Liver (tissue), 9 donors: ENCODE data around the gene PDCD5. TPM values are rescaled to one million over a fixed set of nuclear protein-coding genes. Genes with fewer than 3 reads are reported as not detected.

ENCODE experiments used
- DNase-seq: peaks from one replicate; pipeline ENCODE4 v3.0.0-alpha.2; 2017; ENCODE audit warnings: low spot score
- H3K27ac ChIP-seq, 2 donors: one replicate each; pipeline ENCODE4 v1.7.0; 2013; ENCODE audit warnings: inconsistent platforms in 2 of 2, low read length in 2 of 2, control low read depth in 1 of 2, low read depth in 1 of 2, mild to moderate bottlenecking in 1 of 2
- H3K27me3 ChIP-seq, 4 donors: one replicate each; pipeline versions ENCODE4 v1.6.1 to v1.7.0; 2013; ENCODE audit warnings: low read length in 3 of 4, inconsistent platforms in 1 of 4, mild to moderate bottlenecking in 1 of 4, moderate library complexity in 1 of 4; ENCODE audit not compliant: control insufficient read depth in 4 of 4, insufficient read depth in 4 of 4
- H3K36me3 ChIP-seq, 4 donors: one replicate each; pipeline versions ENCODE4 v1.6.1 to v1.7.0; 2013; ENCODE audit warnings: low read length in 3 of 4, mild to moderate bottlenecking in 3 of 4, low read depth in 1 of 4, moderate library complexity in 1 of 4; ENCODE audit not compliant: control insufficient read depth in 4 of 4, insufficient read depth in 3 of 4
- H3K4me1 ChIP-seq, 4 donors: one replicate each; pipeline versions ENCODE4 v1.6.1 to v1.7.0; 2013; ENCODE audit warnings: low read length in 3 of 4, mild to moderate bottlenecking in 3 of 4, moderate library complexity in 1 of 4; ENCODE audit not compliant: control insufficient read depth in 4 of 4, insufficient read depth in 4 of 4
- H3K4me3 ChIP-seq, 3 donors: one replicate each; pipeline versions ENCODE4 v1.6.1 to v1.7.0; 2013; ENCODE audit warnings: low read length in 3 of 3, control low read depth in 1 of 3, low read depth in 1 of 3, mild to moderate bottlenecking in 1 of 3
- H3K9ac ChIP-seq, 2 donors: one replicate each; pipeline ENCODE4 v1.7.0; 2013; ENCODE audit warnings: low read length in 2 of 2, mild to moderate bottlenecking in 2 of 2, moderate library complexity in 2 of 2, control low read depth in 1 of 2, low read depth in 1 of 2
- H3K9me3 ChIP-seq, 4 donors: one replicate each; pipeline versions ENCODE4 v1.6.1 to v1.7.0; 2013; ENCODE audit warnings: low read length in 3 of 4; ENCODE audit not compliant: control insufficient read depth in 4 of 4
- EGR1 ChIP-seq, 2 donors: IDR thresholded peaks; 2 replicates each; pipeline ENCODE4 v1.6.1; 2016 to 2018; ENCODE audit warnings: antibody characterized with exemption in 2 of 2, low read depth in 2 of 2
- FOXA1 ChIP-seq: IDR thresholded peaks from 2 replicates; pipeline ENCODE4 v1.6.1; 2016; ENCODE audit warnings: antibody characterized with exemption
- FOXA2 ChIP-seq: IDR thresholded peaks from 2 replicates; pipeline ENCODE4 v1.6.1; 2016; ENCODE audit warnings: antibody characterized with exemption
- GABPA ChIP-seq, 2 donors: IDR thresholded peaks in 1 of 2; conservative IDR thresholded peaks in 1 of 2; 2 replicates each; pipeline ENCODE4 v1.6.1; 2016; ENCODE audit warnings: antibody characterized with exemption in 2 of 2, mild to moderate bottlenecking in 1 of 2, moderate library complexity in 1 of 2
- HNF4A ChIP-seq, 2 donors: conservative IDR thresholded peaks; 2 replicates each; pipeline ENCODE4 v1.6.1; 2016; ENCODE audit warnings: antibody characterized with exemption in 2 of 2, mild to moderate bottlenecking in 2 of 2
- HNF4G ChIP-seq: IDR thresholded peaks from 2 replicates; pipeline ENCODE4 v1.6.1; 2016; ENCODE audit warnings: antibody characterized with exemption
- JUND ChIP-seq, 2 donors: IDR thresholded peaks; 2 replicates each; pipeline ENCODE4 v1.6.1; 2016; ENCODE audit warnings: antibody characterized with exemption in 2 of 2
- NR2F2 ChIP-seq: IDR thresholded peaks from 2 replicates; pipeline ENCODE4 v1.6.1; 2016; ENCODE audit warnings: antibody characterized with exemption
- RAD21 ChIP-seq, 2 donors: IDR thresholded peaks; 2 replicates each; pipeline ENCODE4 v1.6.1; 2016; ENCODE audit warnings: antibody characterized with exemption in 2 of 2, mild to moderate bottlenecking in 2 of 2
- RXRA ChIP-seq, 2 donors: IDR thresholded peaks; 2 replicates each; pipeline ENCODE4 v1.6.1; 2017 to 2018; ENCODE audit warnings: antibody characterized with exemption in 2 of 2, mild to moderate bottlenecking in 1 of 2
- SP1 ChIP-seq: IDR thresholded peaks from 2 replicates; pipeline ENCODE4 v1.6.1; 2018; ENCODE audit warnings: antibody characterized with exemption, mild to moderate bottlenecking
- TAF1 ChIP-seq: conservative IDR thresholded peaks from 2 replicates; pipeline ENCODE4 v1.6.1; 2016; ENCODE audit warnings: antibody characterized with exemption, mild to moderate bottlenecking
- YY1 ChIP-seq: IDR thresholded peaks from 2 replicates; pipeline ENCODE4 v1.6.1; 2016; ENCODE audit warnings: antibody characterized with exemption, mild to moderate bottlenecking
- WGBS: extraction: QIAGEN DNeasy Blood & Tissue Kit; methylation state at CpG from one replicate; pipeline ENCODE4 v1.1.7; 2013; 5-methylcytosine and 5-hydroxymethylcytosine counted together
- polyA plus RNA-seq, 2 donors: library from polyadenylated mRNA; stranded (reverse) in 1 of 2; unstranded in 1 of 2; fragments of 200-250 nt in 1 of 2; fragments of >200 nt in 1 of 2; fragmentation: Nextera tagmentation in 1 of 2; extraction: Ambion mirVana in 1 of 2; gene quantifications; one replicate each; pipeline versions ENCODE4 v1.2.1 to v1.2.3, GENCODE V29; 2013 to 2015
- total RNA-seq, 2 donors: library from RNA; depleted of rRNA; stranded (reverse); fragments of >200 nt; gene quantifications; one replicate each; pipeline ENCODE4 v1.2.3, GENCODE V29; 2014
- TF ChIP-seq, protein P1 (sequence below): IDR thresholded peaks from 2 replicates; pipeline ENCODE4 v1.6.1; 2016; ENCODE audit warnings: antibody characterized with exemption
- TF ChIP-seq, protein P2 (sequence below): fragments of 150-350 bp; IDR thresholded peaks from 2 replicates; pipeline ENCODE4 v1.5.1; 2017; ENCODE audit warnings: improper control_type of control experiment, low read depth, low read length; ENCODE audit not compliant: missing input control
- TF ChIP-seq, protein P3 (sequence below): IDR thresholded peaks from 2 replicates; pipeline ENCODE4 v1.6.1; 2016; ENCODE audit warnings: antibody characterized with exemption
- TF ChIP-seq, protein P4 (sequence below): IDR thresholded peaks from 2 replicates; pipeline ENCODE4 v1.6.1; 2016; ENCODE audit warnings: antibody characterized with exemption, mild to moderate bottlenecking
- TF ChIP-seq, protein P5 (sequence below): IDR thresholded peaks from 2 replicates; pipeline ENCODE4 v1.6.1; 2016; ENCODE audit warnings: antibody characterized with exemption
- donor health status: healthy.
- donor health status: healthy.
- donor health status: healthy.
- donor health status: healthy.
- donor health status: healthy.

The PDCD5 gene
- total and polyA plus RNA-seq, 4 donors, result 25.4 to 90.8 (median 36.2) TPM

DNA sequence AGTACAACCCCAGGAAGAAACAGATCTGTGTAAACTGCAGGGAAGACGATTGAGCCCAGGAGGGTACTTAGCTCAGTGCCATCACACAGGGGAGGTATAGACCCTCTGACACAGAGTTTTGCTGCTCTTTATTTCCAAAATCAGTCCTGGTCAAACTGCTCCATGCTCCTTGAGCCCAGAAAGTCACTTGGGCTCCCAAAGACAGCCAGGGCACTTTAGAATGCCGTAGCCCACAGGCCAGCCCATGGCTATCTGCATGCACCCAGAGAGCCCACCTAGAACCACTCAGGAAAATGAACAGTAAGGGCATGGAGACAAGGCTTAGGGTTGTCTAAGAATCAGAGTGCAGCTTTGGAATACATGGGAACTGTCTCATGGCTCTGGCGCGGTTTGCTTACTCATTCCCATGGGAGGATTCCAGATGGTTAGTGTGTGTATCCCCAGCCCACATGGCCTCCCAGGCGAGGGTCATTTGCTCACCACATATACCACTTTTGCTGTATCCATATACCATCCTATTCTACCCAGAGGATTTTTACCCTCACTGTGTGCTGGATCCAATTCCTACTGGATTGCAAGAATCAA, 14.7 kb upstream of the PDCD5 start:
- Histone ChIP-seq H3K4me3 (no peak overlapping the region), H3K9ac (no peak overlapping the region), H3K9me3 (no peaks in the 10 kb centered on the region), H3K4me1 (no peaks in the 10 kb centered on the region), H3K27ac (no peak overlapping the region), H3K27me3 (peaks cover 0 to 5% (median 0%) of the 10 kb centered on the region in 4 donors), H3K36me3 (no peaks in the 10 kb centered on the region)
- no peak for DNase-seq
- WGBS, result 89% methylated on average over 5 of the region's 5 CpGs
- TF ChIP-seq GABPA (IDR thresholded peaks at IDR 0.05 in 1 of 2, conservative IDR thresholded peaks at IDR 0.05 in 1 of 2), result no peak
- TF ChIP-seq, protein P1, sequence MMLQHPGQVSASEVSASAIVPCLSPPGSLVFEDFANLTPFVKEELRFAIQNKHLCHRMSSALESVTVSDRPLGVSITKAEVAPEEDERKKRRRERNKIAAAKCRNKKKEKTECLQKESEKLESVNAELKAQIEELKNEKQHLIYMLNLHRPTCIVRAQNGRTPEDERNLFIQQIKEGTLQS, result no peak
- TF ChIP-seq FOXA1, result no peak
- TF ChIP-seq HNF4G, result no peak
- TF ChIP-seq RXRA (IDR thresholded peaks at IDR 0.05), result no peak
- TF ChIP-seq YY1, result no peak
- TF ChIP-seq FOXA2, result no peak
- TF ChIP-seq JUND (IDR thresholded peaks at IDR 0.05), result no peak
- TF ChIP-seq, protein P2, sequence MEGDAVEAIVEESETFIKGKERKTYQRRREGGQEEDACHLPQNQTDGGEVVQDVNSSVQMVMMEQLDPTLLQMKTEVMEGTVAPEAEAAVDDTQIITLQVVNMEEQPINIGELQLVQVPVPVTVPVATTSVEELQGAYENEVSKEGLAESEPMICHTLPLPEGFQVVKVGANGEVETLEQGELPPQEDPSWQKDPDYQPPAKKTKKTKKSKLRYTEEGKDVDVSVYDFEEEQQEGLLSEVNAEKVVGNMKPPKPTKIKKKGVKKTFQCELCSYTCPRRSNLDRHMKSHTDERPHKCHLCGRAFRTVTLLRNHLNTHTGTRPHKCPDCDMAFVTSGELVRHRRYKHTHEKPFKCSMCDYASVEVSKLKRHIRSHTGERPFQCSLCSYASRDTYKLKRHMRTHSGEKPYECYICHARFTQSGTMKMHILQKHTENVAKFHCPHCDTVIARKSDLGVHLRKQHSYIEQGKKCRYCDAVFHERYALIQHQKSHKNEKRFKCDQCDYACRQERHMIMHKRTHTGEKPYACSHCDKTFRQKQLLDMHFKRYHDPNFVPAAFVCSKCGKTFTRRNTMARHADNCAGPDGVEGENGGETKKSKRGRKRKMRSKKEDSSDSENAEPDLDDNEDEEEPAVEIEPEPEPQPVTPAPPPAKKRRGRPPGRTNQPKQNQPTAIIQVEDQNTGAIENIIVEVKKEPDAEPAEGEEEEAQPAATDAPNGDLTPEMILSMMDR, result no peak
- TF ChIP-seq NR2F2, result no peak
- no peak for TF ChIP-seq SP1
- TF ChIP-seq TAF1, result no peak
- TF ChIP-seq HNF4A (conservative IDR thresholded peaks at IDR 0.05), result no peak
- TF ChIP-seq, protein P3, sequence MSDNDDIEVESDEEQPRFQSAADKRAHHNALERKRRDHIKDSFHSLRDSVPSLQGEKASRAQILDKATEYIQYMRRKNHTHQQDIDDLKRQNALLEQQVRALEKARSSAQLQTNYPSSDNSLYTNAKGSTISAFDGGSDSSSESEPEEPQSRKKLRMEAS, result no peak
- TF ChIP-seq, protein P4, sequence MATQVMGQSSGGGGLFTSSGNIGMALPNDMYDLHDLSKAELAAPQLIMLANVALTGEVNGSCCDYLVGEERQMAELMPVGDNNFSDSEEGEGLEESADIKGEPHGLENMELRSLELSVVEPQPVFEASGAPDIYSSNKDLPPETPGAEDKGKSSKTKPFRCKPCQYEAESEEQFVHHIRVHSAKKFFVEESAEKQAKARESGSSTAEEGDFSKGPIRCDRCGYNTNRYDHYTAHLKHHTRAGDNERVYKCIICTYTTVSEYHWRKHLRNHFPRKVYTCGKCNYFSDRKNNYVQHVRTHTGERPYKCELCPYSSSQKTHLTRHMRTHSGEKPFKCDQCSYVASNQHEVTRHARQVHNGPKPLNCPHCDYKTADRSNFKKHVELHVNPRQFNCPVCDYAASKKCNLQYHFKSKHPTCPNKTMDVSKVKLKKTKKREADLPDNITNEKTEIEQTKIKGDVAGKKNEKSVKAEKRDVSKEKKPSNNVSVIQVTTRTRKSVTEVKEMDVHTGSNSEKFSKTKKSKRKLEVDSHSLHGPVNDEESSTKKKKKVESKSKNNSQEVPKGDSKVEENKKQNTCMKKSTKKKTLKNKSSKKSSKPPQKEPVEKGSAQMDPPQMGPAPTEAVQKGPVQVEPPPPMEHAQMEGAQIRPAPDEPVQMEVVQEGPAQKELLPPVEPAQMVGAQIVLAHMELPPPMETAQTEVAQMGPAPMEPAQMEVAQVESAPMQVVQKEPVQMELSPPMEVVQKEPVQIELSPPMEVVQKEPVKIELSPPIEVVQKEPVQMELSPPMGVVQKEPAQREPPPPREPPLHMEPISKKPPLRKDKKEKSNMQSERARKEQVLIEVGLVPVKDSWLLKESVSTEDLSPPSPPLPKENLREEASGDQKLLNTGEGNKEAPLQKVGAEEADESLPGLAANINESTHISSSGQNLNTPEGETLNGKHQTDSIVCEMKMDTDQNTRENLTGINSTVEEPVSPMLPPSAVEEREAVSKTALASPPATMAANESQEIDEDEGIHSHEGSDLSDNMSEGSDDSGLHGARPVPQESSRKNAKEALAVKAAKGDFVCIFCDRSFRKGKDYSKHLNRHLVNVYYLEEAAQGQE, result no peak
- TF ChIP-seq, protein P5, sequence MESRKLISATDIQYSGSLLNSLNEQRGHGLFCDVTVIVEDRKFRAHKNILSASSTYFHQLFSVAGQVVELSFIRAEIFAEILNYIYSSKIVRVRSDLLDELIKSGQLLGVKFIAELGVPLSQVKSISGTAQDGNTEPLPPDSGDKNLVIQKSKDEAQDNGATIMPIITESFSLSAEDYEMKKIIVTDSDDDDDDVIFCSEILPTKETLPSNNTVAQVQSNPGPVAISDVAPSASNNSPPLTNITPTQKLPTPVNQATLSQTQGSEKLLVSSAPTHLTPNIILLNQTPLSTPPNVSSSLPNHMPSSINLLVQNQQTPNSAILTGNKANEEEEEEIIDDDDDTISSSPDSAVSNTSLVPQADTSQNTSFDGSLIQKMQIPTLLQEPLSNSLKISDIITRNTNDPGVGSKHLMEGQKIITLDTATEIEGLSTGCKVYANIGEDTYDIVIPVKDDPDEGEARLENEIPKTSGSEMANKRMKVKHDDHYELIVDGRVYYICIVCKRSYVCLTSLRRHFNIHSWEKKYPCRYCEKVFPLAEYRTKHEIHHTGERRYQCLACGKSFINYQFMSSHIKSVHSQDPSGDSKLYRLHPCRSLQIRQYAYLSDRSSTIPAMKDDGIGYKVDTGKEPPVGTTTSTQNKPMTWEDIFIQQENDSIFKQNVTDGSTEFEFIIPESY, result no peak
- TF ChIP-seq RAD21 (IDR thresholded peaks at IDR 0.05), result no peak
- TF ChIP-seq EGR1 (IDR thresholded peaks at IDR 0.05; ENCODE audit: low read depth in 2 of 2), result no peak
